ENCODE data around the gene UBE2G1. TPM values are rescaled to one million over a fixed set of nuclear protein-coding genes. Genes with fewer than 3 reads are reported as not detected.

The UBE2G1 gene
- total and polyA plus RNA-seq, 2 donors from 2014 or later = 26.7 to 50.9 TPM

GRCh38 chr17:4309897-4310296, 56.6 kb downstream of the UBE2G1 start:
- H3K27me3 ChIP-seq (ENCODE audit: control insufficient read depth, insufficient read depth, low read length) = no peaks in the 10 kb centered on the region
- peaks cover 0 to 11% (median 3%) of the 10 kb centered on the region in 3 donors for H3K4me1 ChIP-seq (ENCODE audit: control insufficient read depth in 2 of 3, insufficient read depth in 2 of 3, low read depth in 1 of 3, low read length in 3 of 3)
- DNase-seq (no peak), FAIRE-seq (no peak)
- H3K9me3 ChIP-seq (ENCODE audit: control insufficient read depth in 2 of 3, insufficient read depth in 1 of 3, low read length in 3 of 3) = no peaks in the 10 kb centered on the region
- intact Hi-C loops (cut with DNase I) = no loop called here
- H3K9ac ChIP-seq (ENCODE audit: low read length in 3 of 3) = no peak overlapping the region
- H3K27ac ChIP-seq (ENCODE audit: low read depth in 2 of 2, low read length in 2 of 2) = no peak overlapping the region
- no peak for TF ChIP-seq CTCF (IDR thresholded peaks at IDR 0.05; ENCODE audit: borderline replicate concordance, extremely low read depth, insufficient read depth)
- no peaks in the 10 kb centered on the region for H3K36me3 ChIP-seq (ENCODE audit: control insufficient read depth in 2 of 3, insufficient read depth in 3 of 3, low read length in 3 of 3)
- no peak overlapping the region for H3K4me3 ChIP-seq (ENCODE audit: low read length in 3 of 3)

- TF ChIP-seq CTCF (IDR thresholded peaks at IDR 0.05; ENCODE audit: borderline replicate concordance, extremely low read depth, insufficient read depth) = no peak
- DNase-seq (no peak), FAIRE-seq (no peak)
- Histone ChIP-seq H3K27ac (ENCODE audit: low read depth in 2 of 2, low read length in 2 of 2) (no peak overlapping the region), H3K27me3 (ENCODE audit: control insufficient read depth, insufficient read depth, low read length) (no peaks in the 10 kb centered on the region), H3K9me3 (ENCODE audit: control insufficient read depth in 2 of 3, insufficient read depth in 1 of 3, low read length in 3 of 3) (no peaks in the 10 kb centered on the region), H3K9ac (ENCODE audit: low read length in 3 of 3) (no peak overlapping the region), H3K4me1 (ENCODE audit: control insufficient read depth in 2 of 3, insufficient read depth in 2 of 3, low read depth in 1 of 3, low read length in 3 of 3) (peaks cover 0 to 11% (median 0%) of the 10 kb centered on the region in 3 donors), H3K36me3 (ENCODE audit: control insufficient read depth in 2 of 3, insufficient read depth in 3 of 3, low read length in 3 of 3) (peaks cover 0 to 2% (median 0%) of the 10 kb centered on the region in 3 donors), H3K4me3 (ENCODE audit: low read length in 3 of 3) (no peak overlapping the region)
- intact Hi-C loops (cut with DNase I) = no loop called here
These were observed 59.1 kb downstream of the UBE2G1 start for GRCh38 chr17:4307179-4307930.

GRCh38 chr17:4305224-4305623, 61.3 kb downstream of the UBE2G1 start:
- intact Hi-C loops (cut with DNase I) = no loop called here
- no peak for DNase-seq
- no peak overlapping the region for H3K27ac ChIP-seq (ENCODE audit: low read depth in 2 of 2, low read length in 2 of 2)
- no peak overlapping the region for H3K4me3 ChIP-seq (ENCODE audit: low read length in 3 of 3)
- no peaks in the 10 kb centered on the region for H3K9me3 ChIP-seq (ENCODE audit: control insufficient read depth in 2 of 3, insufficient read depth in 1 of 3, low read length in 3 of 3)
- H3K4me1 ChIP-seq (ENCODE audit: control insufficient read depth in 2 of 3, insufficient read depth in 2 of 3, low read depth in 1 of 3, low read length in 3 of 3) = peaks cover 0 to 6% (median 0%) of the 10 kb centered on the region in 3 donors
- no peak for TF ChIP-seq CTCF (IDR thresholded peaks at IDR 0.05; ENCODE audit: borderline replicate concordance, extremely low read depth, insufficient read depth)
- no peak overlapping the region for H3K9ac ChIP-seq (ENCODE audit: low read length in 3 of 3)
- FAIRE-seq = no peak
- H3K27me3 ChIP-seq (ENCODE audit: control insufficient read depth, insufficient read depth, low read length) = no peaks in the 10 kb centered on the region
- peaks cover 0 to 5% (median 0%) of the 10 kb centered on the region in 3 donors for H3K36me3 ChIP-seq (ENCODE audit: control insufficient read depth in 2 of 3, insufficient read depth in 3 of 3, low read length in 3 of 3)
